ENCODE data around the gene TLR6.

TLR6 gene, protein sequence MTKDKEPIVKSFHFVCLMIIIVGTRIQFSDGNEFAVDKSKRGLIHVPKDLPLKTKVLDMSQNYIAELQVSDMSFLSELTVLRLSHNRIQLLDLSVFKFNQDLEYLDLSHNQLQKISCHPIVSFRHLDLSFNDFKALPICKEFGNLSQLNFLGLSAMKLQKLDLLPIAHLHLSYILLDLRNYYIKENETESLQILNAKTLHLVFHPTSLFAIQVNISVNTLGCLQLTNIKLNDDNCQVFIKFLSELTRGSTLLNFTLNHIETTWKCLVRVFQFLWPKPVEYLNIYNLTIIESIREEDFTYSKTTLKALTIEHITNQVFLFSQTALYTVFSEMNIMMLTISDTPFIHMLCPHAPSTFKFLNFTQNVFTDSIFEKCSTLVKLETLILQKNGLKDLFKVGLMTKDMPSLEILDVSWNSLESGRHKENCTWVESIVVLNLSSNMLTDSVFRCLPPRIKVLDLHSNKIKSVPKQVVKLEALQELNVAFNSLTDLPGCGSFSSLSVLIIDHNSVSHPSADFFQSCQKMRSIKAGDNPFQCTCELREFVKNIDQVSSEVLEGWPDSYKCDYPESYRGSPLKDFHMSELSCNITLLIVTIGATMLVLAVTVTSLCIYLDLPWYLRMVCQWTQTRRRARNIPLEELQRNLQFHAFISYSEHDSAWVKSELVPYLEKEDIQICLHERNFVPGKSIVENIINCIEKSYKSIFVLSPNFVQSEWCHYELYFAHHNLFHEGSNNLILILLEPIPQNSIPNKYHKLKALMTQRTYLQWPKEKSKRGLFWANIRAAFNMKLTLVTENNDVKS

DNA sequence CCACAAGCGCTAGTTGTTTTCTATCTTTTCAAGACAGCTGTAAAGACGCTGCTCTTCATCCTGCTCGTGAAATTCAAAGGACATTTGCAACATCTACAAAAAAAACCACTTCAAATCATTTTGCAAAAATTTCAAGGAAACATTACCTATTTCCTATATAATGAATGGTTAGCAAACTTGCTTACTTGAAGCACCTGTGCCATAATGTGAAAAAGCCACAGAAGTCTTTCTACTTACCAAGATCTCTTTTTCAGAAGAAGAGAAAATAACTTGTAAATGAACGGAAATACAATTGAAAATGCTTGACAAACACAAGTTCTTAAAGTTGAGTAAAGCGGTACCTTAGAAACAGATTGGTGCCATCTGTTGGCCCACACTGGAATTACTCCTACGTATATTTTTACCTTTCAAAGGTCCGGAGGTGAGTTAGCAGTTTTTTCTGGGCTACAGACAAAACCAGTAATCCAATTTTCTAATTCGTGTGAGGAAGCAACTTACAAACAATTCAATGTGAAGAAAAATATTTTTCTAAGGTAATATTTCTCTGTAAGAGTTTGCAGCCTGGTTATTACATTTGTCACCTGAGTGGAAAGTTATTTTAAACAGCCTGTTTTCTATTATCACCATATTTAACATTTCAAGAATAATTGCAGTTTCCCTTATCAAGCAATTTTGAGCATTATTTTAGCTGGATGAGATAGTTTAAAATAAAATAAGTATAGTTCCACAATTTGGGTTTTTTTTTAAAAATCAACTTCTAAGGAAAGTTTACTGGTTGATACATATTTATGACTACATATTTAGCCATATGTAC is at the start of gene TLR6:
Gene TLR6 (minus strand): TSS at position 294 of the 814 bp plus-strand sequence. CDS start 27,344 bp downstream, outside the sequence.
- peak; percentile 2 for DNase-seq

DNA sequence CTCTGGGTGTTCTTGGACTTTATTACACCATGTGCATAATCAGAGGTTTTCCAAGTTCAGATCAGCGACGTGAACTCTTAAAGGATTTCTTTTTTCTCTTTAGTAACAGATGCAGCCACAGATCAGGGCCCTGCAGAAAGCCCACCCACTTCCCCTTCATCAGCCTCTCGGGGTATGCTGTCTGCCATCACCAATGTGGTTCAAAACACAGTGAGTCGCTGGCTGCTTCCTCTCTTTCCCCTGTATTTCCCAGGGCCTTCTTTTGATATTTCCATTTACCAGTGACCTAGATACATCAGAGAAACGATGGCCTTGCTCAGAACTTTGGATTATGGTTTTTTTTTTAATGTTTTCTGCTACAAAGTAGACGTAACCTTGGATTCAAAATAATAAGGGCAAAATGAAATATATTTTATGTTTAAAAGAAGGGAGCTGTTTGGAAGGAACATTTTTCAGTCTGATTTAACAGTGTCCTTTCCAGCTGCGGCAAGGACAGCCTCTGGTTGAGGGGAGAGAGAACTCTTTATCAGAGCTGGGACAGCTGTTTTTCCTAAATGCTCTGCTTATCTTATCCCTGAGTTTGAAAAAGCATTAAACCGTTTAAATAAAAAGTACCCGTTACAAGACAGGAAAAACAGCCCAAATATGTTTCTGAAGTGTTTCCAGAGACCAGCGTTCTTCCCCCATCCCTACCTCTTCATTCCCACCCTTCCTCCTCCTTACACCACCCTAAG is 49.2 kb upstream of the TLR6 start:
- no peak for DNase-seq

DNA sequence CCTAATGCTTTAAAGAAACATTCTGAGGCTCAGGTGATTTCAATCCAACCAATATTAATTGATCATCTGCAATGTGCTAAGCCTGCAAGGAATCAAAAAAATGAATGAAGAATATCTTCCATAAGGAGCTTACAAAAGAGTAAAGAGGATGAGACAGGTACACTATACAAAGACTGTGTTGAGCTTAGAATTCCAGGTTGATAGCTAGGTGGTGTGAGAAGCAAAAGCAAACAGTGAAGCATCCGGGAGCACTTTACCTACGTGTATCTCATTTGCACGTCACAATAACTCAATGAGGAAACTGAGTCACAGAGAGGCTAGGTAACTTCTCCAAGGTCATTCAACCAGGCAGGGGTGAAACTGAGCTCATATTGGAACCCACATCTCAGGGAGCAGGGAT is 48.1 kb upstream of the TLR6 start:
- DNase-seq = no peak

DNA sequence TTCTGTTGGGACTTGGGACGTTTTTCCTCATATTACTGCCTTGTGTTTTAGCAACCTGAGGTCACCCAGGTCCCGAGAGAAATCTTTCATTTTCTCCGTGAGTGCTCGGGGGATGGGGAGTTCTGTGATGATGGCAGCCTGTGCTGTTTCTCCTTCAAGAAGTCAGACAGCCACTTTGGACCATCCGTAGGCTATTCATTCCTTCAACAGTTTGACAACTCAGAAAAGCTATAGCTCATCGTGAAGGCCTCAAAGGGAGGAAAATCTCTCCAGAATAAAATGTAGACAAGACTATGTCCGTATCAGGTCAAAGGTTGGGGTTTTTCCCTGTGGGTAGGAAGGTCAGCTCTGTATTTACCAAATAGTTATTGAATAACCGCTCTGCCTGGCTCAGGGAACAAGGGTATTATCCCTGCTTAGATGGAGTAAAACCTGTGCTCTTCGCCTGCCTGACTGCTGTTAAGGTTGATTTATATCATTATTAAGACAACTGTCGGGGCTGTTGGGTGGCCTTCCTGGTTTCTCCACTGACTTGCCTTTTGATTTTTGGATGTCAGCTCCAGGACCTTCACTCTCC is 47.6 kb upstream of the TLR6 start:
- DNase-seq = no peak

DNA sequence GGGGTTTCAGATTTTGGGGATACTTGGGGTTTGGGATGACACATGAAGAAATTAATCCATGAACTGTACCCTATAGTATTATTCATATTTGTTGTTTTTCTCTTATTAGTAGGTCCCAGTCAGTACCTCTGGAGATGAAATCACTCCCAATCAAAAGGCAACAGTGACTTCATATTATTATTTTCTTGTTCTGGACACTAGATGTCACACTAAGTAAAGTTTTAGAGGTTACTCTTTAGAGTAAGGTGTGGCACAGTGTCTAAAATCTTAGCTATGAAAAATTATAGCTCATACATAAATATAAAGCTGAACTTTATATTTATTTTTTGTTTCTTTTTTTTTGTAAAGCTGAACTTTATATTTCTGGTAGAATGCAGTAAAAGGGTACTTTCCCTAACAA is 46.1 kb upstream of the TLR6 start:
- DNase-seq = no peak

DNA sequence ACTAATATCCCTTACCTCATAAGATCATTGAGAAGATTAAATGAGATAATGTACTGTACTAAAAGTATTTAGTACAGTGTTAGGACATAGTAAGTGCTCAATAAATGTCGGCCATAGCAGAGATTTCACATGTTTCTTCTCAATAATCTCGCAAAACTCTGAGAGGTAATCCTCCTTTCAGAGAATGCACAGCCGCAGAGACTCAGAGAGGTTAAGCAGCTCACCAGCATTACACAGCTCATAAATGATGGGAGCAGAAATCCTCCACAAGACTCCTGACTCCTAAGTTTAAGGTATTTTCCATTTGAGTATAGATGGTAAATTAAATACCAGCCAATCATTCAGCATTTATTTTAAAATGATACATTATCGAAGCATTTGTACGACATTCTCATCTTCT is 45.6 kb upstream of the TLR6 start:
- DNase-seq = no peak

DNA sequence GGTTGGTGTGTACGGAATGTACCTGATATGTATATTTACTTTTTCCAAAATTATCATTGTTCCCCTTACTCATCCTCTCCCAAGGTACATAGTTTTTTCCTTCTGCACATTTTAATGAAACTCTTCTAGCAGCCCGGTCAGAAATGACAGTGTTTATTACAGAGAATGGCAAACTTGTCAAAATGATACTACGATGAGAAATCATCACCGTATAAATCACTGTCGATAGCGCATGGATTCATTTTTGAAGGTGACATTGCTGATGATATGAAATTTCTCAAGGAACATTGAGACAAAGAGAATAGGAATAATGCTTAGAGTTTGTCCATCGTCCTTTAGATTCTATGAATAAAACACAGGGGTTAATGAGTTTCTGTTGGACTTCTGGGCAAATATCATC is 41.6 kb upstream of the TLR6 start:
- DNase-seq = no peak

DNA sequence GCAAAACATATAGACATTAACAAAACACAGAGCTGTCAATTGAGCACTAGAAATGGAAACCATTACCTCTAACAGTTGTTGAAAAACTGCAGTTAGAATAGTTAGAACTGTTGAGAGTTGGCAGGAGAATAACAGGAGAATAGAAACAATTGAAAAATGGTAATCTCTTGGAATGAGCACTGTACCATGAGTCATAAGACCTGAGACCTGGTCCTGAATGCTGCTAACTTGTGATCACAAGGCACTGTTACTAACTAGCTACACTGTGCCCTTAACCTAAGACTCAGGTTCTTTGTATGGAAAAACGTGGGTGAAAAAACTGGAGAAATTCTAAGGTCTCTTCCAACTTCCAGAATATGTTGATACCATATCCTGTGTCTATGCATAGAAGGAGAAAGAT is 40.3 kb upstream of the TLR6 start:
- no peak for DNase-seq

DNA sequence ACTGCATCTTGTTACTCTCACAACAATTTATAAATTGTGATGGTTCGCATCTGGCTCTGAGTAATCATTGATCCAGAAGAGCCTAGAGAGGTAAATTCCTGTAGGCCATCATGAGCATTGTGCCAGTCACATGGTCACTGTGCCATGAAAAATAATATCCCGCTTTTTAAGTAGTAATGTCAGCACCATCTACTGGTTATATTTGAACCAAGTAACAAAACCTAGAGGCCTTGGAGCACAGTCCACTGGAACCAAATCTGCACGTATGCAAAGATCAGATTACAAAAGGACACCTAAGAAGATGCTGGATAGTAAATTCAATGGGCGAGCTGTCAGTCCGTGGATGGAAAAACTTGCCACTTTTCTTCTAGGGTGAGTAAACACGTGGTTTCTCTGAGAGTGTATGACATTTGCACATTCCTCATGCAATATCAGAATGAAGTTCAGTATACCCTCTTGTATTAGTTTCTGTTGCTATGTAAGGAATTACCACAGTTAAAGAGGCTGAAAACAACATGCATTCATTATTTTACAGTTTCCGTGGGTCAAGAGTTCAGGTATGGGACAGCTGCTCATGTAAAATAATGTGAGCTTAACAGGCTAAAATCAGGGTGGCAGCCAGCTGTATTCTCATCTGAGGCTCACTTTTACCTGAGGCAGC is 37.8 kb upstream of the TLR6 start:
- no peak for DNase-seq

DNA sequence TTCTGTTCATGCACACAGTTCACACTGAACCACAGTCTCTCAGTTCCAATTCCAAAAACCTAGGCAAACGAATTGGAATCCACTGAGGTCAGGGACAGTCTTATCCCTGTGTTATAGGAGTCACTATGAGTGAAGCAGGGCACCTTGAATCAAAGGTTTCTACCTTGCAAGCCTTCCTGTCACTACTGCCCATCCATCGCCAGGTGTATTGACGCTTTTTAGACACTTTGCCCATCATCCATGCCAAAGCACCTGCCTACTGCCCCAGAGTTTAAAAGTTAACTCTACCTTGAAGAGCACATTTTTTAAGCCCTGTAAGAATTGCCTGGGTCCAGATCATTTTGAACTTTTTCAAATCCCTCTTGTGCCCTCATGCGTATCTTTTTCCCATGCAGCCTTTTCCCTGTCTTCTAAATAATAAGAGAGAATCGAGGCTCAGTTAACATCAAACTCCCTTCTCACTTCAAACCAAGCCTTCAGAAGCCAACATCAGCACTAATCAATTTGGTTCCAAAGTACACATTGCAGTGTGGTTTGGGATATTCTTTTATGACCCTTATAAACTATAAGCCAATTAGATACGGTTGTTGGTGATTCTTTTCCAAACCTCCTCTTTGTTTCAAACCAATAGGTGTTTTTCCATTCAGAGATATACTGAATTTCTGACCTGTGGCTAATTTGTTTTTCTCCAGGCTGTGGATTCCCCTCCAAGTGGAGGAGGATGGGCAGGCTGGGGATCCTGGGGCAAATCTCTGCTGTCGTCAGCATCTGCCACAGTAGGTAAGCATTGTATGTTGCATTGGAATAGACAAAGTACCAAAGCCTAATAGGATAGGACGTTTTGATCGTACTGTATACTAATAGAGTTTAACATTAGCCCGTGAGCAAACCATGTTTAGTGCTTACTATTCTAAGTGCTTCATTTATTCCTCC is 34.7 kb upstream of the TLR6 start:
- no peak for DNase-seq

DNA sequence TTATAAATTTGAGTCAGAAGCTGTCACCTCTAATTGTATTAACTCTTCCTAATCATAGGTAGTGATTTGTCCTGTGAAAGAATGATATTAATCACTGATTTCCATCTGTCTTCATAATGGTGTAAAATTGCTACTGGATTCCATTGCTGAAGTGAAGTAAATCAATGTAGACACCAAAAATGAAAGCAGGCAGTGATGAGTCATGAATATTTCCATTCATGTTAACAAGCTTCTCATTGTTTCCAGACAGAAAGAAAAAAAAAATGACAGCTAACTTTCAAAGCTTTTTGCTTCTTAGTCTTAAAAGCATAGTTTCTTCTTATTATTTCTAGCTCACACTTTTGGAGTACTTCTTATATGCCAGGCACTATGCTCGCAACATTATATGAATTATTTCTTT is 32.5 kb upstream of the TLR6 start:
- no peak for DNase-seq

DNA sequence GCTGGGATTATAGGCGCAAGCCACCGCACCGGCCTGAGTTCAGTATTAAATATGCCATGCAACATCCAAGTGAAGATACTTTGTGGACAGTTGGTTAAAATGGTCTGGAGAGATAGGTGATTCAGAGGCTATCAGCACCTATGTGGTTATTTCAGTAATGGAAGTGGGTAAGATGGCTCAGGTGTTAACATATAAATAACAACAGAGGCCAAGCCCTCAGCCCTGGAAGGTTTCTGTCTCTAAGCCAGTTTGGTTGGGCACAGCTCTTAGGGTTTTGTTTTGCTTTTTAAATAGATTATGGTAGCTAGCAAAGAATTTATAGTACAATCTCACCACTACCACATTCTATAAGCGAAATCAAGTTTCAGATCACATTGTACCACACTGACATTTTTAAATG is 27.6 kb upstream of the TLR6 start:
- DNase-seq = no peak

DNA sequence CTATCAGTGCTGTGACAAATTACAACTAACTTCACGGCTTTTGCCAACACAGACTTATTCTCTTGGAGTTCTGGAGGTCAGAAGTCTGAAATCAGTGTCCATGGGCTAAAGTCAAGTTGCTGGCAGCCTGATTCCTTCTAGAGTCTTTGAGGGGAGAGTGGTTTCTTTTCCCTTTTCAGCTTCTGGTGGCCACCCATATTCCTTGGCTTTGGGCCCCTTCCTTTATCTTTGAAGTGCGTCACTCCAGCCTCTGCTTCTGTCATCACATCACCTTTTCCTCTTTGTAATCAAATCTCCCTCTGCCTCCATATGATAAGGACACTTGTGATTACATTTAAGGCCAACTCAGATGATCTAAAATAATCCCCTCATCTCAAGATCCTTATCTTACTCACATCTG is 20.0 kb upstream of the TLR6 start:
- DNase-seq = no peak

DNA sequence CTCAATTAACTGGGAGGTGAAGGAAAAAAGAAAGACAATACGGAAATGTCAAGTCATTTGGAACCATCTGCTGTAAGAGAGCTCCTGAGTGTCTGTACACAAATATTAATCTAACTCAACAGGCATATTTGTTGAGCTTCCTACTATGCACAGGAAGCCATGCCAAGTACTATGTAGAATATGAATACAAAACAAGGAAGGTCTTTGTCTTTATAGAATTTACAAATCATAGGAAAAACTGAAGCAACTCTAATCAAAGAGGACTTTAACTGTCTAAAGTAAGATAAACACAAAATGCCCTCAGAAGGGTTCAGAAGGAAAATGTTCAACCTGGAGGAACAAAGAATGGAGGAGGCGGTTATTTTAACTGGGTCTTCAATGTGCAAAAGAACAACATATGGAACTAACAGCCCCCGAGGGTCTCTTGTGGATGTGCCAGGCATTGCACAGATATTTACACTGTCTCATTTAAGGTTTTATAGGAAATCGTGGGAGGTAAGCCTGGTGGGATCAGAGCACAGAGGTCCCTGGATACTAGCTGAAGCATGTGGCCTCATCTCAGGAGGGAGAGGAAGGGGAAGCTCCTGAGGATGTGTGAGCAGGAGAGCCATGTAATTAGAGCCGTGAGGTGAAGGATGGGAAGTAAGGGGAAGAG is 16.8 kb upstream of the TLR6 start:
- DNase-seq = no peak

DNA sequence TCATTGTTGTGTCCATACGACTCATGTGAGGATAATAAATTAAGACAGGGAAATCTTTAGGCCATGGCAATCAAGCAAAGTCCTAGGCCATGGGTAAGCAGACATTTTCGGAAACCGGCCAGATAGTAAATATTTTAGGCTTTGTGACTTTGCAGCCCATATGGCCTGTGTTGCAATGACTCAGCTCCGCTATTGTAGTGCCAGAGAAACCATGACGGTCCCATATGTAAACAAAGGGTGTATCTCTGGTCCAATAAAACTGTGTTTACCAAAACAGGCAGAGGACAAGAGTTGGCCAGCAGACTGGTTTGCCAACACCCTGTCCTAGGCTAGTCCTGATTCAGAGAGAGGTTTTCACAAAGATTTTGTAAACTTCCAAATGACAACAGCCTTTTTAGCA is 16.0 kb upstream of the TLR6 start:
- no peak for DNase-seq

DNA sequence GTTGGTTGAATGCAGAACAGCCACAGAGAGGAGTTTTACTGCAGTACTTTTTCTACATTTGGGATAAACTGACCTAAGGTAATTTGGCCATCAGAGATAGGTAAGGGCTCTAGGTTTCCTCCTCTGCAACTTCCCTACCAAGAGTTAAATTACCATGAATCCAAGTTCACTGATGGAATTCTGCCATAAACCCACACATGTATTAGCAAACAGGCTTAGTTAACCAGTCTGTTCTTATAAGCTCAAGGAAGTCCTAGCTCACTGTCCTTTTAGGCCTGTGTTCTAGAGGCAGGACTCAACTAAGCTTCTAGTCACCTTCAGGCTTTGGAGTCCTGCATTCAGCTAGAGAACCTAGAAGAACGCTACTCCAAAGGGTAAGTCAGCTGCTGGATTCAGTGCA is 15.0 kb upstream of the TLR6 start:
- DNase-seq = no peak

DNA sequence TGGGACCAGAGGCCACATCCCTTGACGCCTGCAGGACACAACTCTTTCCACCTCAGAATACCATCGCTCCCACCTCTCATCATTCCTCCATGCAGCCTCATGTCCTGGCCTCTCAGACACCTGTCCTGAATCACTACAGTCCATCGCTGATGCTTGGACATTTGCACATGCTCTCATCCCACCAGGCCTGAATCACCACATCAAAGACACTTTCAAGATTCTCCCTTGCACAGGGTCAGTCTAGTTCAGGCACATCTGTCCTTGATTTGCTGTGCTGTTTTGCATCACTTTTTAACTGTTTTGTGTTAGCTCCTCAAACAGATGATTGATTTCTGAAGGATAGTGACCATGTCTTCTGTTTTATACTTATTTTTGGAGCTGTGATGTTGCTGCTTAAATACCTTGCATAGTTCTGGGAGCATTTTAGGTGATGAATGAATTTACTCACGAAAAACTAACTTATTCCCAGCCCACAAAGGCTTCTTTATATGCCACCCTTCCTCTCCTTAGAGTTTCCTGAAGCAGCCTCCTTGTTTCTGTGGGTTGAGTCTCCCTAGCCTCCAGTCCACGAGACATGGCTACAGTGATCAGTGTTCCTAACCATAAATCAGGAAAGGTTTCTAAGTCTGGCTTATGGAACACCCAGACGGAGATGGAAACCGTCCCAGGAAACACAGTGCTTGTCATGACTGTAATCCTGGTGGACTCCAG is 13.6 kb upstream of the TLR6 start:
- no peak for DNase-seq

DNA sequence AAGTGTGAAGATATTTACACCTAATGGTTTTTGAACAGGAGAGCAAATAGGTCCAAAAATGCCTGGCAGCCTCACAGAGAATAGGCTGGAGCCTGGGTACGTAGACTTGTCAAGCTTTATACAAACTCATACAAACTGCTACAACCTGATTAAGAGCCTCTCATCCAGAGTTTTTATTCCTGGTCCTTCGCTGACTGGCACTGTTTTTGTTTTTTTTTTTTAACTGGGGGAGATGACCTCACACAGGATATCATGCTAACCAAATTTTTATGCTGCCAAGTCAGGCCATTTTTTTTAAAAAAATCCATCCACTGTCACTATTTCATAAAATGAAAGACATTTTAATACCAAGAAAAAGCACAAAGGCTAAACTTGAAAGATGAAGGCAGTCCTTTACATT is 12.9 kb upstream of the TLR6 start:
- no peak for DNase-seq

Data from DMS79 treated with DMSO at 0.1 percent for 48 hours (cell line).